DMS 273 treated with DMSO at 0.1 percent for 48 hours (cell line): ENCODE measurements around the gene MINPP1.
"Not testable (repeated sequence)": the region's sequence is repeated elsewhere in the genome, so short reads cannot be mapped to it uniquely, and the experiment has no call there.

Experiments used
- DNase-seq: peaks from one replicate; lab custom pipeline; 2025; lab: John Stamatoyannopoulos, UW

The MINPP1 gene

GRCh38 chr10:87575851-87576250, 71.2 kb downstream of the MINPP1 start:
- DNase-seq, result no peak

DNA sequence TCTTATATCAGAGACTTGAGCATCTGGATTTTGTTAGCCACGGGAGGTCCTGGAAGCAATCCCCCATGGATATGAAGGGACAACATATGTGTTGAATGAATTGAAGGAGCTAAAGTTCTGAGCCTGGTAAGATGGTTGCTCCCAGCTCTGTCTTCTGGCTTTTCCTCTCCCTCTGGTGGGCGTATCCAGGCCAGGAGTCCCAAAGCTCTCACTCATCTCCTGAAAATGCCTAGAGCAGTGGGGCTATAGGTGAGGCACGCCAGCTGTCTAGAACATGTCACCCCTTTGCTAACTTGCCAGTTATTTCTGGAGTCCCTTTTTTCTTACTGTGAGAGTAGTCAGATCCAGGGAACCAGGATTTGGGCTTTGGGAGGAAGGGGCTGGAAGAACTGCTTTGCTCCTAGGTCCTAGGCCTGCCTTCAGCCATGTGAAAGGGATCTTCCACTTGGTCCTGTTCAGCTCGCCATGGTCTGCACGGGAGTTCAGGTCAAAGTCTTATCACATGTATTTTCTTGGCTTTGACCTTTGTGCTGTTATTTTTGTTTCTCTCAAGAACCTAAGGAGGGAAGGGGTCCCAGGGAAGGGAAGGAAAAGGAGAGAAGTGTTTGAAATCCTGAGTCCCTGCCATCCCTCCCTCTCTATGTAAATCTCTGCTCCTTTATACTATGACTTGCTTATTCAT, 73.6 kb downstream of the MINPP1 start:
- no peak for DNase-seq

GRCh38 chr10:87578842-87579401, 74.2 kb downstream of the MINPP1 start:
- no peak for DNase-seq

DNA sequence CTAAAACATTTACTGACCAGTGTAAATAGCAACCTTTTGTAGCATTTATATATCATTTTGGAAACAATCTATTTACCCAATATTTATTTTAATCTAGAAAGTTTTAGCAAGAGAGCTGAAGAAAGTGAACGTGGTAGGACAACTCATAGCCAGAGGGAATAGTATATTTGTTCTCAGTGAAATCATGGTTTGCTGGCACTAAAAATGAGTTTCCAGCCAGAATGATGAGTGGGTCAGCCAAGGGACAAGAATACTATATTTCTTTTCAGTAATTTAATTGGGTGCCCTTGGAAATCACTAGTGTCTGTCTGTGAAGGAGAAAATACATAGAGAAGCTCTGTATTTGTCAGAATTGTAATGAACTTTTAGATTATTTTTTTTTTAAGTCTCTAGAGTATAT, 74.9 kb downstream of the MINPP1 start:
- DNase-seq, result no peak

- DNase-seq, result no peak
Observed at GRCh38 chr10:87580016-87580415, 75.3 kb downstream of the MINPP1 start.

DNA sequence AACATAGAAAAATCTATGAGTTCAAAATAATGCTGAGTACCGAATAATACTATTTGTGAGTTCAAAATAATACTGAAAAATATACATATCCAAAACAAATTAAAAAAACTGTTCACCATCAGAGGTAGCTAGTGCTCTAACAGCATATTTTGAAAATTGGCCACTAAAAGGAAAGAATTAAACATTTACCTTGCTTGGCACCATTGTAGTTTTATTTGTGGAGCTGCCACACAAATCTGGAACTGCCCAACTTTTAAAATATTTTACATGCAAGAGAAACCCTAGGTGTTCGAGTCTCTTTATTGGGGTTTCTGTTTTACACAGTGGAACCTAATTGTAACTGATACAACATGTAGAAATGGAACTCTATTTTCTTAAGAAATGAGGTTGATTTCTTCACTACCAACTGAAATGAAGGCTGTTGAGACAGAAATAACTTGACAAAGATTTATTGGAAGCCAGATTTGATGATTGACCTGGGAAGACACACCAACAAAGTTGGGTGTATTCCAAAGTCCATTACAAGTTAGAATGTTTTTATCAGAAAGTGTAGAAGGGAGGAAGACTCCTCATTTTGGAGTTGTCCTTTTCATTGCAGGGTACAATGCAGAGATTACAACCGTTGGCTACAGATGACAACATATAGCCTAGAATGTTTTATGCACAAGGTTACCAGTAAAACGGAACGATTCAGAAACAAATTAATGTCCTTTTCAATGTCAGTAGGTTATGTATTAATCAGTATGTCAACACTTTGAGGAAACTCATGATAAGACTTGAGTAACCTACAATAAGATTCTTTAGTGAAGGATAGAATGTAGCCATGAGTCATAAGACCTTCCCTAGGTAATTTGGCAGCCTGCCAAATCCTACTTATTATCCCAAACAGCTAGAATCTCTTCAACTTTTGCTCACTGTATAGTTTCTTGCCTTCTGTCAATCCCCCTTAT, 81.1 kb downstream of the MINPP1 start:
- DNase-seq, result no peak

DNA sequence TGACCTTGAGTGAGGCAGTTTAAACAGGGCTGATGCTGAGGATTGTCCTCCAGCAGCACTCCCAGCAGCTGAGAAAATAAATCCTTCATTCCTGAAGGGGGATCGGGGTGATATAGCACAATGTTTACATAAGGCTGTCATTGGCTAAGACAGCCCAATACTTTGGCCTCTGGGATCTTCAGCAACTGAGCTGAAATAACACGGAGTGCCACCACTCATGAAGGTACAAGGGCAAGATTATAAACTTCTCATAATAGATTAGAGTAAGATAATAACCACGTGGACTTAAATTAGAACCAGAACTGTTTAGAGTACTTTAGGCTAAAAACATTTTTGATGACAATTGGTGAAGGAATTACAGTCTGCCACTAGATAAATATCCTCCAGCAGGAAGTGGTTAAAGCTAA, 85.0 kb downstream of the MINPP1 start:
- DNase-seq, result no peak

DNA sequence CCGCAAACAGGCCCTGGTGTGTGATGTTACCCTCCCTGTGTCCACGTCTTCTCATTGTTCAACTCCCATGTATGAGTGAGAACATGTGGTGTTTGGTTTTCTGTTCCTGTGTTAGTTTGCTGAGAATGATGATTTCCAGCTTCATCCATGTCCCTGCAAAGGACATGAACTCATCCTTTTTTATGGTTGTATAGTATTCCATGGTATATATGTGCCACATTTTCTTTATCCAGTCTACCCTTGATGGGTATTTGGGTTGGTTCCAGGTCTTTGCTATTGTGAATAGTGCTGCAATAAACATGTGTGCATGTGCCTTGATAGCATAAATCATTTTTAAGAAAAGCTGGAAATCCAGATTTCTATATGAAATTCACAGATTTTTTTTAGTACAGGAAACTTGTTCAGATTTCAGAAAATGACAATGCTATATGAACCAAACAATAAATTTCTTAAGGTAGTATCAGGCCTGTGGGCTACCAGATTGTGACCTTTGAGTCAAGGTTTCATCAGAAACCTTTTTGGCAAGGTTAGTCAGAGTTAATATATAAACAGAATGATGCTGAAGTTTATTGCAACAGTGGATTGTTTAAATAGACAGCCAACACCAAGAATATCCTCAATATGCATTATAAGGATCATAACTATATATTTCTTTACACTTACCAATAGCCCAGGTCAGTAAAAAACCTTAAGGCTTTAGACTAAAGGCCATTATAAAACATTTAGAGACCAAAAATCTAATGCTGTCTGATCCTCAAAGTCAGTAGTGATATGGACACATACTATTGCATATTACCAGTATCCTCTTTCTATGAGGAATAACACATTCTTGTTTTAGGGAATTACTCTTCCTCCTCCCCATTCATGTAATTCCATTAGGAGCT, 86.3 kb downstream of the MINPP1 start:
- no peak for DNase-seq

DNA sequence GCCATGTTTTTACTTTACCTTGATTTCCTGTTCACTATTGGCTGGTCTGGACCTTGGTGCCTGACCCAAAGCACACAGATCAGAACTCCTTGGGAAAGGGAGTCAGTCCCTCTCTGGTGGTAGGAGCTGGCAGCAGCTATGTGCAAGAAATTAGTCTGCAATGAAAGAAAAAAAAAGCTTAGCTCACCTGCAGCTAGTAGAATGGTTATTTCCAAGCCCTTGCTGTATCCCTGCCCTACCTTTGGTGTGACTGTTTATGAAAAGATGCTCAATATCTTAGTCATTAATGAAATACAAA, 86.8 kb downstream of the MINPP1 start:
- no peak for DNase-seq

- DNase-seq, result not testable (repeated sequence)
Observed at GRCh38 chr10:87592920-87593319, 88.2 kb downstream of the MINPP1 start.

GRCh38 chr10:87593702-87594101, 89.0 kb downstream of the MINPP1 start:
- no peak for DNase-seq

GRCh38 chr10:87594181-87594580, 89.5 kb downstream of the MINPP1 start:
- DNase-seq, result no peak

DNA sequence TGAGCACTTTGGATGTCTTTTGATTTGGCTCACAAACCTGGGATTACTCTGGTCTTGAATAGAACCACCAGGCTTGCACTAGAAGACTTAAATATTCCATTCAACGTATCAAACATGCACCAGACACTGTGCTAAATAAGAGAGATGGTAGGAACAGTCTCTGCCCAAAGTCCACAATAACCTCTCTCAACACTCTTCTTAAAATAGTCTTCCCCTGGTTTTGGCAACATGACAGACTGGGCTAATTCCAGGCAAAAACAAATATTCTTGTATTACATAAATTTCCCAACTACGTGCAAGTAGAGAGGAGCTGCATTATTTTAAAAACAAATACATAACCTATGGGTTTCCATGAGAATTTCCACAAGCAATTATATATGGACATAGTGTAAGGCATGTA, 90.2 kb downstream of the MINPP1 start:
- no peak for DNase-seq

DNA sequence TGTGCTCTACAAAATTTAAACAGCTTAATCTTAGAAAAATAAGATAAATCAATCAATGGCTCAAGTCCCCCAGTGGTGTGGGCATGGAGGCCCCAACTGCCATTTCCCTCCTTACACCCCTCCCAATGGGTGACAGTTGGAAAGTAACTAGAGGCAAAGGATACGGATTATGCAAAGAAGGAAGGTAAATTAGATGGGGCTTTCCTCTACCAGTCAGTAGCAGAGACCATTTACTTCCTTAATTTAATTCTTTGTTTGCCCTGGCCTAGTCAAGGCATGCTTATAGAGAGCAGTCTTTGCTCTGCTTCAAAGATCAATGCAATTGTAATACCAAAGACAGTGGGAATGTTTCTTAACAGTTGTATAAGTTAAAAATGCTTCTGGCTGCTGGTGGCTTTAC, 91.7 kb downstream of the MINPP1 start:
- DNase-seq, result no peak

- DNase-seq, result no peak
Observed at GRCh38 chr10:87598700-87599099, 94.0 kb downstream of the MINPP1 start.

- no peak for DNase-seq
Observed at GRCh38 chr10:87600581-87600980, 95.9 kb downstream of the MINPP1 start.
